BJ (cell line): Measurements from ENCODE around the gene SMURF2. TPM values are rescaled to one million over a fixed set of nuclear protein-coding genes. Genes with fewer than 3 reads are reported as not detected.
"Not testable (repeated sequence)": the region's sequence is repeated elsewhere in the genome, so short reads cannot be mapped to it uniquely, and the experiment has no call there.

Source experiments
- CTCF ChIA-PET: fragments of 350-600 bp; formaldehyde crosslinking; extraction: SDS; loops from one replicate; lab custom pipeline; 2021; ENCODE audit warnings: antibody characterized with exemption, inconsistent platforms; lab: Yijun Ruan, JAX
- POLR2A ChIA-PET: fragments of 300-600 bp; sonication (Branson Sonifier 250); formaldehyde crosslinking; extraction: SDS; loops from one replicate; lab custom pipeline; 2021; ENCODE audit warnings: antibody characterized with exemption; lab: Charles Lee
- DNase-seq: peaks from one replicate; pipeline ENCODE4 v3.0.0-alpha.2; 2011; ENCODE audit warnings: low read depth
- H3K27me3 ChIP-seq: 2 replicates; pipeline ENCODE4 v1.6.0; 2011; ENCODE audit warnings: low read length; ENCODE audit not compliant: control insufficient read depth, insufficient read depth
- H3K36me3 ChIP-seq: 2 replicates; pipeline ENCODE4 v1.5.1; 2011; ENCODE audit warnings: low read length; ENCODE audit not compliant: control insufficient read depth, insufficient read depth
- H3K4me3 ChIP-seq: 2 replicates; pipeline ENCODE4 v1.5.1; 2011; ENCODE audit warnings: low read depth, mild to moderate bottlenecking, control low read depth, low read length
- CTCF ChIP-seq: IDR thresholded peaks from 2 replicates; pipeline ENCODE4 v1.5.1; 2011; ENCODE audit warnings: low read depth, mild to moderate bottlenecking, control low read depth, inconsistent platforms, low read length, moderate library complexity; ENCODE audit not compliant: insufficient read depth
- polyA plus RNA-seq: library from polyadenylated mRNA; depleted of rRNA; stranded (reverse); fragments of >200 nt; gene quantifications from 2 replicates; pipeline ENCODE4 v1.2.3, GENCODE V29; 2011

The SMURF2 gene
- polyA plus RNA-seq, 1 experiment: 18.8 TPM

GRCh38 chr17:64663836-64664235 is 1.7 kb upstream of the SMURF2 start:
- H3K4me3 ChIP-seq, CTCF ChIA-PET, H3K36me3 ChIP-seq, DNase-seq, POLR2A ChIA-PET, H3K27me3 ChIP-seq: not testable (repeated sequence)

GRCh38 chr17:64662774-64663367 is 764 bp upstream of the SMURF2 start:
- no peak for DNase-seq
- Histone ChIP-seq H3K36me3 (no peaks in the 10 kb centered on the region), H3K27me3 (no peaks in the 10 kb centered on the region), H3K4me3 (peak overlapping the region; percentile 86)
- POLR2A ChIA-PET: no interaction called here
- TF ChIP-seq CTCF: no peak
- CTCF ChIA-PET: no interaction called here

GRCh38 chr17:64661726-64661975 is 456 bp downstream of the SMURF2 start:
- Histone ChIP-seq H3K4me3 (peak overlapping the region; percentile 86), H3K27me3 (no peaks in the 10 kb centered on the region), H3K36me3 (no peaks in the 10 kb centered on the region)
- POLR2A ChIA-PET: no interaction called here
- CTCF ChIA-PET: no interaction called here
- DNase-seq: no peak
- no peak for TF ChIP-seq CTCF

- DNase-seq, POLR2A ChIA-PET, H3K36me3 ChIP-seq, H3K27me3 ChIP-seq, CTCF ChIA-PET: not testable (repeated sequence)
- peak overlapping the region; percentile 86 for H3K4me3 ChIP-seq
Measured at GRCh38 chr17:64660978-64661725, 955 bp downstream of the SMURF2 start.

- DNase-seq, H3K36me3 ChIP-seq, POLR2A ChIA-PET, CTCF ChIA-PET, H3K27me3 ChIP-seq: not testable (repeated sequence)
- peak overlapping the region; percentile 86 for H3K4me3 ChIP-seq
Measured at GRCh38 chr17:64660195-64660977, 1.7 kb downstream of the SMURF2 start.

- DNase-seq: peak; percentile 31
- POLR2A ChIA-PET: interaction anchor here (0.6 kb wide), 1 partner anchor 270 kb away, joined by 3 read pairs; no protein-coding TSS in a partner anchor
- CTCF ChIA-PET: no interaction called here
- Histone ChIP-seq H3K36me3 (no peaks in the 10 kb centered on the region), H3K27me3 (no peaks in the 10 kb centered on the region), H3K4me3 (peak overlapping the region; percentile 16; the same call in 1 of the 2 replicates)
- no peak for TF ChIP-seq CTCF
Measured at GRCh38 chr17:64658931-64659330, 3.2 kb downstream of the SMURF2 start.
